Prostate gland (tissue), 2 donors: ENCODE results near the gene MMP21. TPM values are rescaled to one million over a fixed set of nuclear protein-coding genes. Genes with fewer than 3 reads are reported as not detected.

Source experiments
- DNase-seq: peaks from one replicate; pipeline ENCODE4 v3.0.0-alpha.2; 2019; ENCODE audit warnings: low spot score
- H3K27ac ChIP-seq, 2 donors: fragments of 200-600 bp; sonication (generic); 2 replicates each; pipeline ENCODE4 v1.5.1; 2017 to 2019
- H3K27me3 ChIP-seq: fragments of 200-600 bp; sonication (generic); replicated peaks from 2 replicates; pipeline ENCODE4 v1.5.1; 2019; ENCODE audit not compliant: insufficient read depth
- H3K36me3 ChIP-seq, 2 donors: fragments of 200-600 bp; sonication (generic); 1 replicate in 1 of 2; 2 replicates in 1 of 2; pipeline versions ENCODE4 v1.5.1 to v1.8.1; 2017 to 2019
- H3K4me1 ChIP-seq: fragments of 200-600 bp; sonication (generic); replicated peaks from 2 replicates; pipeline ENCODE4 v1.5.1; 2019
- H3K4me3 ChIP-seq, 2 donors: fragments of 200-600 bp; sonication (generic); 2 replicates each; pipeline ENCODE4 v1.5.1; 2017 to 2019
- H3K9me3 ChIP-seq: fragments of 200-600 bp; sonication (generic); 2 replicates; pipeline ENCODE4 v1.5.1; 2017
- CTCF ChIP-seq, 4 experiments: fragments of 200-600 bp in 2 of 4; fragments of 450-650 bp in 2 of 4; sonication (generic) in 2 of 4; IDR thresholded peaks; 1 replicate in 3 of 4; 2 replicates in 1 of 4; pipeline ENCODE4 v1.5.1; 2016 to 2019; ENCODE audit warnings: antibody characterized with exemption in 4 of 4, mild to moderate bottlenecking in 2 of 4, moderate library complexity in 2 of 4
- POLR2A ChIP-seq: fragments of 450-650 bp; IDR thresholded peaks from one replicate; pipeline ENCODE4 v1.6.1; 2016; ENCODE audit warnings: antibody characterized with exemption, mild to moderate bottlenecking
- POLR2AphosphoS5 ChIP-seq: sonication (generic); formaldehyde crosslinking; IDR thresholded peaks from one replicate; pipeline ENCODE4 v1.6.1; 2017; ENCODE audit warnings: antibody characterized with exemption
- WGBS: methylation state at CpG from one replicate; pipeline ENCODE4 v1.1.5; 2018; 5-methylcytosine and 5-hydroxymethylcytosine counted together
- intact Hi-C: fragments of 100-400 bp; cut with DNase I; formaldehyde crosslinking; loops from one replicate; pipeline ENCODE4 v1.14.2; 2022
- total RNA-seq, 2 donors: library from RNA; depleted of rRNA; stranded (reverse); fragments of >200 nt; gene quantifications; one replicate each; pipeline ENCODE4 v1.1.0, GENCODE V29; 2016

The MMP21 gene
- total RNA-seq, 2 donors from 2014 or later = not detected

GRCh38 chr10:125766511-125766910, 9.1 kb downstream of the MMP21 start:
- H3K4me3 ChIP-seq = no peak overlapping the region
- H3K9me3 ChIP-seq = no peaks in the 10 kb centered on the region
- no peak for DNase-seq
- WGBS = 79% methylated on average over 4 of the region's 4 CpGs
- no peak overlapping the region for H3K27ac ChIP-seq
- TF ChIP-seq POLR2A (no peak), CTCF (IDR thresholded peaks at IDR 0.05) (no peak), POLR2AphosphoS5 (no peak)
- H3K27me3 ChIP-seq = no peaks in the 10 kb centered on the region
- H3K4me1 ChIP-seq = no peaks in the 10 kb centered on the region
- H3K36me3 ChIP-seq = no peaks in the 10 kb centered on the region
- intact Hi-C loops = no loop called here

- Histone ChIP-seq H3K4me1 (no peaks in the 10 kb centered on the region), H3K9me3 (no peaks in the 10 kb centered on the region), H3K27ac (no peak overlapping the region), H3K36me3 (no peaks in the 10 kb centered on the region), H3K27me3 (no peaks in the 10 kb centered on the region), H3K4me3 (no peak overlapping the region)
- intact Hi-C loops = no loop called here
- no peak for DNase-seq
- TF ChIP-seq CTCF (IDR thresholded peaks at IDR 0.05) (no peak), POLR2AphosphoS5 (no peak), POLR2A (no peak)
- WGBS = 81% methylated on average over 2 of the region's 2 CpGs
These were observed 9.8 kb downstream of the MMP21 start for GRCh38 chr10:125765835-125766234.

GRCh38 chr10:125762692-125763648, 12.7 kb downstream of the MMP21 start:
- DNase-seq = no peak
- Histone ChIP-seq H3K27ac (no peak overlapping the region), H3K36me3 (no peaks in the 10 kb centered on the region), H3K4me1 (no peaks in the 10 kb centered on the region), H3K9me3 (no peaks in the 10 kb centered on the region), H3K27me3 (no peaks in the 10 kb centered on the region), H3K4me3 (no peak overlapping the region)
- 65% methylated on average over 24 of the region's 24 CpGs for WGBS
- intact Hi-C loops = no loop called here
- TF ChIP-seq POLR2AphosphoS5 (no peak), CTCF (IDR thresholded peaks at IDR 0.05) (no peak), POLR2A (no peak)

- H3K4me3 ChIP-seq = no peak overlapping the region
- no peaks in the 10 kb centered on the region for H3K9me3 ChIP-seq
- no peak for DNase-seq
- H3K27me3 ChIP-seq = no peaks in the 10 kb centered on the region
- H3K27ac ChIP-seq = no peak overlapping the region
- H3K36me3 ChIP-seq = no peaks in the 10 kb centered on the region
- no peak for TF ChIP-seq POLR2AphosphoS5
- no peak for TF ChIP-seq POLR2A
- TF ChIP-seq CTCF (IDR thresholded peaks at IDR 0.05) = no peak
- intact Hi-C loops = no loop called here
- 44% methylated on average over 1 of the region's 1 CpG for WGBS
- no peaks in the 10 kb centered on the region for H3K4me1 ChIP-seq
These were observed 13.7 kb downstream of the MMP21 start for GRCh38 chr10:125761961-125762360.

- TF ChIP-seq POLR2AphosphoS5 (no peak), CTCF (IDR thresholded peaks at IDR 0.05) (no peak), POLR2A (no peak)
- H3K9me3 ChIP-seq = no peaks in the 10 kb centered on the region
- no peak overlapping the region for H3K27ac ChIP-seq
- 99% methylated on average over 4 of the region's 4 CpGs for WGBS
- DNase-seq = no peak
- H3K36me3 ChIP-seq = no peaks in the 10 kb centered on the region
- intact Hi-C loops = no loop called here
- no peaks in the 10 kb centered on the region for H3K4me1 ChIP-seq
- H3K4me3 ChIP-seq = no peak overlapping the region
- no peaks in the 10 kb centered on the region for H3K27me3 ChIP-seq
These were observed 17.9 kb downstream of the MMP21 start for GRCh38 chr10:125757742-125758141.
